Upper lobe of left lung (tissue), 6 donors: Measurements from ENCODE around the gene SCP2. TPM values are rescaled to one million over a fixed set of nuclear protein-coding genes. Genes with fewer than 3 reads are reported as not detected.
A peak's percentile ranks its signal among the peaks of the same experiment; 100 is the strongest.

ENCODE experiments used
- ATAC-seq, 2 donors: fragments of 200-7000 bp; cut with Tn5 transposase; one replicate each; pipeline ENCODE4 v1.9.1; 2022; ENCODE audit warnings: mild to moderate bottlenecking in 2 of 2, moderate library complexity in 2 of 2; ENCODE audit not compliant: low FRiP score in 2 of 2
- DNase-seq, 2 donors: peaks; one replicate each; pipeline ENCODE4 v3.0.0-alpha.2; 2019 to 2020
- H3K27ac ChIP-seq, 4 donors: fragments of 200-600 bp; sonication (generic); one replicate each; pipeline ENCODE4 v1.5.1; 2016 to 2019
- H3K27me3 ChIP-seq, 4 donors: fragments of 200-600 bp; sonication (generic); one replicate each; pipeline ENCODE4 v1.5.1; 2017 to 2019
- H3K36me3 ChIP-seq, 4 donors: fragments of 200-600 bp; sonication (generic); one replicate each; pipeline ENCODE4 v1.5.1; 2016 to 2019
- H3K4me1 ChIP-seq, 4 donors: fragments of 200-600 bp; sonication (generic); one replicate each; pipeline ENCODE4 v1.5.1; 2018 to 2019
- H3K4me3 ChIP-seq, 4 donors: fragments of 200-600 bp; sonication (generic); one replicate each; pipeline ENCODE4 v1.5.1; 2017 to 2019; ENCODE audit warnings: mild to moderate bottlenecking in 2 of 4, moderate library complexity in 1 of 4
- H3K9me3 ChIP-seq, 4 donors: fragments of 200-600 bp; sonication (generic); one replicate each; pipeline ENCODE4 v1.5.1; 2018 to 2019
- EP300 ChIP-seq, 4 donors: sonication (generic); formaldehyde crosslinking; IDR thresholded peaks; one replicate each; pipeline ENCODE4 v1.5.1; 2017; ENCODE audit warnings: antibody characterized with exemption in 4 of 4, control low read depth in 2 of 4
- POLR2A ChIP-seq, 4 donors: fragments of 450-650 bp; IDR thresholded peaks; one replicate each; pipeline ENCODE4 v1.5.1; 2016 to 2017; ENCODE audit warnings: antibody characterized with exemption in 4 of 4, mild to moderate bottlenecking in 2 of 4
- POLR2AphosphoS5 ChIP-seq, 2 donors: sonication (generic); formaldehyde crosslinking; IDR thresholded peaks; one replicate each; pipeline ENCODE4 v1.5.1; 2017; ENCODE audit warnings: antibody characterized with exemption in 2 of 2
- whole genome bisulfite sequencing, 2 donors: methylation state at CpG; one replicate each; pipeline ENCODE4 v1.1.5; 2017 to 2018; 5-methylcytosine and 5-hydroxymethylcytosine counted together
- total RNA-seq, 6 donors: library from RNA; depleted of rRNA in 4 of 6; stranded (reverse); fragments of >200 nt in 4 of 6; gene quantifications; one replicate each; pipeline versions ENCODE4 v1.1.0 to v1.2.1, GENCODE V29; 2016 to 2021
- TF ChIP-seq, protein P1 (sequence below), 6 experiments: fragments of 450-650 bp in 4 of 6; fragments of 200-600 bp in 2 of 6; sonication (generic) in 2 of 6; IDR thresholded peaks; one replicate each; pipeline ENCODE4 v1.5.1; 2016 to 2019; ENCODE audit warnings: antibody characterized with exemption in 6 of 6
- donor health status: DM: no; HTN: no; CAD: no; lungs with moderate emphysema.
- donor health status: DM: no; HTN: yes; CAD: no; lungs with severe emphysema.

SCP2 gene
- total RNA-seq, 6 donors from 2014 or later: 52.4 to 173 (median 131) TPM

DNA sequence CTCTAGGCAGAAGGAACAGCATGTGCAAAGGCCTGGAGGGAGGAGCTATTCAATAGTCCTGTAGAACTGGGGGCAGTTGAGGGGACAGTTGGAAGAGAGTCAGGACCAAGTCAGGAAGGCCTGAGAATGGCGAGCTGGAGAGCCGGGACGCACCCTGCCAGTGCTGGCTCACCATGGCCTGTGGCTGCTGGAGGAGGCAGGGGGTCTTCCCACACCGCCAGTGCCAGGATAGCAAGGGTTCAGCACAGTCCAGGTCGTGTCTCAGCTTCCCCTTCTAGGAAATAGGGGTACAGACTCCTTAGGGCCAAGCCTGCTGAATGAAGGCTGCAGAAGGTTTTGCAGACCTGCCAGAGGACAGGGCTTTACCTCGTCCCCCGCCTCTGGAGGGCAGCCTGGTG, 142.2 kb downstream of the SCP2 start:
- Histone ChIP-seq H3K27me3 (no peaks in the 10 kb centered on the region), H3K36me3 (no peaks in the 10 kb centered on the region), H3K9me3 (no peaks in the 10 kb centered on the region), H3K4me3 (no peak overlapping the region), H3K4me1 (peaks cover 0 to 8% (median 2%) of the 10 kb centered on the region in 4 donors), H3K27ac (no peak overlapping the region)
- TF ChIP-seq, protein P1, sequence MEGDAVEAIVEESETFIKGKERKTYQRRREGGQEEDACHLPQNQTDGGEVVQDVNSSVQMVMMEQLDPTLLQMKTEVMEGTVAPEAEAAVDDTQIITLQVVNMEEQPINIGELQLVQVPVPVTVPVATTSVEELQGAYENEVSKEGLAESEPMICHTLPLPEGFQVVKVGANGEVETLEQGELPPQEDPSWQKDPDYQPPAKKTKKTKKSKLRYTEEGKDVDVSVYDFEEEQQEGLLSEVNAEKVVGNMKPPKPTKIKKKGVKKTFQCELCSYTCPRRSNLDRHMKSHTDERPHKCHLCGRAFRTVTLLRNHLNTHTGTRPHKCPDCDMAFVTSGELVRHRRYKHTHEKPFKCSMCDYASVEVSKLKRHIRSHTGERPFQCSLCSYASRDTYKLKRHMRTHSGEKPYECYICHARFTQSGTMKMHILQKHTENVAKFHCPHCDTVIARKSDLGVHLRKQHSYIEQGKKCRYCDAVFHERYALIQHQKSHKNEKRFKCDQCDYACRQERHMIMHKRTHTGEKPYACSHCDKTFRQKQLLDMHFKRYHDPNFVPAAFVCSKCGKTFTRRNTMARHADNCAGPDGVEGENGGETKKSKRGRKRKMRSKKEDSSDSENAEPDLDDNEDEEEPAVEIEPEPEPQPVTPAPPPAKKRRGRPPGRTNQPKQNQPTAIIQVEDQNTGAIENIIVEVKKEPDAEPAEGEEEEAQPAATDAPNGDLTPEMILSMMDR (IDR thresholded peaks at IDR 0.05): no peak
- TF ChIP-seq POLR2AphosphoS5 (IDR thresholded peaks at IDR 0.05): no peak
- DNase-seq (peak in 1 of 2 donors; percentile 47), ATAC-seq (no peak)
- WGBS, 2 donors: 83 to 96% methylated on average over 5 to 7 of the region's 7 CpGs

DNA sequence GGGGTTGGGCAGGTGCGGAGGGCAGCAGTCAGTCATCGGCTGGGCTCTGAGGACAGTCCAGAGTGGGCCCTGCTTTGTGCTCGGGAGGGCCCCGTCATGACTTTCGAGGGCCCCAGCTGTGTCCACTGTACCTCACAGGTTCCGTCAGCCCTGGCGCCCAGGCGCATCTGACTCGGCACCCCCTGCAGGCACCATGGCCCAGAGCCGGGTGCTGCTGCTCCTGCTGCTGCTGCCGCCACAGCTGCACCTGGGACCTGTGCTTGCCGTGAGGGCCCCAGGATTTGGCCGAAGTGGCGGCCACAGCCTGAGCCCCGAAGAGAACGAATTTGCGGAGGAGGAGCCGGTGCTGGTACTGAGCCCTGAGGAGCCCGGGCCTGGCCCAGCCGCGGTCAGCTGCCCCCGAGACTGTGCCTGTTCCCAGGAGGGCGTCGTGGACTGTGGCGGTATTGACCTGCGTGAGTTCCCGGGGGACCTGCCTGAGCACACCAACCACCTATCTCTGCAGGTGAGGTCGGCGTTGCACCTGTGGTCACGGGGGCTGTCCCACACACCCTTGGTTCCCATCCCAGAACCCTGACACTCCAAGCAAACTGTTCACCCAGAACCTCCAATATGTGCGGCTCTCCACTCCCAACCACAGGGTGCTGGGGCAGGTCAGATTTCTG, 142.7 kb downstream of the SCP2 start:
- ATAC-seq: no peak
- Histone ChIP-seq H3K27ac (no peak overlapping the region), H3K9me3 (no peaks in the 10 kb centered on the region), H3K36me3 (no peaks in the 10 kb centered on the region), H3K27me3 (no peaks in the 10 kb centered on the region), H3K4me1 (peaks cover 0 to 8% (median 2%) of the 10 kb centered on the region in 4 donors), H3K4me3 (no peak overlapping the region)
- DNase-seq: peak; percentile 20 to 73
- no peak for TF ChIP-seq POLR2AphosphoS5 (IDR thresholded peaks at IDR 0.05)
- TF ChIP-seq EP300 (IDR thresholded peaks at IDR 0.05): no peak
- TF ChIP-seq, protein P1 (IDR thresholded peaks at IDR 0.05): no peak
- TF ChIP-seq POLR2A (IDR thresholded peaks at IDR 0.05): no peak
- 95 to 98% methylated on average over 8 to 25 of the region's 31 CpGs for WGBS, 2 donors

DNA sequence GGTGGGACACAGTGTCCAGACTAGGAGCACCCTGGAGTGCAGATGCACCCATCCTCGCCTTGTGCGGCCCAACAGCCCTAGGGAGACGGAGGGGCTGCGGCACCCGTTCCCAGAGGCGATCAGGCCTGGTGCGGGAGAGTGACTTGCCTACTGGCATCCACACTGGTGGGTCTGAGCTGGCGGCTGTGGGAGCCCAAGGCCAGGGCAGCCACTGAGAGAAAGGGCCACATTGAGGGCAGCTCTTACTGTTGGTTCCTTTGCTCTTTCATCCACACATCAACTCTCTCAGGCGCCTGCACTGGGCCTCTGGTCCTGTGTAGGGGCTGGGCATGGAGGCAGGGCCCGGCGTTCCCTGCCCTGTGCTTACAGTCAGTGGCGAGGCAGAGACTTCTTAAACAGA, 143.5 kb downstream of the SCP2 start:
- WGBS, 2 donors: 83 to 96% methylated on average over 1 to 12 of the region's 12 CpGs

GRCh38 chr1:53071167-53071865, 144.2 kb downstream of the SCP2 start:
- no peaks in the 10 kb centered on the region for H3K9me3 ChIP-seq
- ATAC-seq (no peak), DNase-seq (peak; percentile 19 to 49)
- H3K27me3 ChIP-seq: no peaks in the 10 kb centered on the region
- TF ChIP-seq POLR2A (IDR thresholded peaks at IDR 0.05) (no peak), EP300 (IDR thresholded peaks at IDR 0.05) (no peak), POLR2AphosphoS5 (IDR thresholded peaks at IDR 0.05) (no peak)
- TF ChIP-seq, protein P1 (IDR thresholded peaks at IDR 0.05): no peak
- WGBS, 2 donors: 80 to 81% methylated on average over 12 to 16 of the region's 17 CpGs
- peaks cover 0 to 8% (median 2%) of the 10 kb centered on the region in 4 donors for H3K4me1 ChIP-seq
- H3K36me3 ChIP-seq: no peaks in the 10 kb centered on the region
- H3K4me3 ChIP-seq: no peak overlapping the region
- no peak overlapping the region for H3K27ac ChIP-seq

More for the DNA sequence above, 143.5 kb downstream of the SCP2 start:
- DNase-seq (peak; percentile 15 to 64), ATAC-seq (no peak)
- TF ChIP-seq, protein P1 (IDR thresholded peaks at IDR 0.05): no peak
- TF ChIP-seq EP300 (IDR thresholded peaks at IDR 0.05) (no peak), POLR2AphosphoS5 (IDR thresholded peaks at IDR 0.05) (no peak), POLR2A (IDR thresholded peaks at IDR 0.05) (no peak)
- peaks cover 0 to 8% (median 2%) of the 10 kb centered on the region in 4 donors for H3K4me1 ChIP-seq
- no peak overlapping the region for H3K4me3 ChIP-seq
- no peaks in the 10 kb centered on the region for H3K36me3 ChIP-seq
- no peaks in the 10 kb centered on the region for H3K9me3 ChIP-seq
- H3K27me3 ChIP-seq: no peaks in the 10 kb centered on the region
- no peak overlapping the region for H3K27ac ChIP-seq
